Keratinocyte (primary cell): Measurements from ENCODE around the gene H1-8.

Source experiments
- CTCF ChIP-seq, 3 experiments: IDR thresholded peaks in 1 of 3; conservative IDR thresholded peaks in 1 of 3; optimal IDR thresholded peaks in 1 of 3; 2 replicates in 2 of 3; 3 replicates in 1 of 3; pipeline versions ENCODE3 to v1.5.1; 2011; ENCODE audit warnings: low read length in 3 of 3, mild to moderate bottlenecking in 3 of 3, moderate library complexity in 2 of 3, control low read depth in 1 of 3, inconsistent platforms in 1 of 3; ENCODE audit not compliant: insufficient read depth in 2 of 3; ENCODE audit errors: extremely low read depth in 1 of 3
- EZH2 ChIP-seq: IDR thresholded peaks from one replicate; pipeline ENCODE4 v1.6.1; 2012; ENCODE audit warnings: inconsistent platforms, mild to moderate bottlenecking, low read length, moderate library complexity

GRCh38 chr3:129571605-129572547 is 28.9 kb downstream of the H1-8 start:
- TF ChIP-seq CTCF (optimal IDR thresholded peaks at IDR 0.05 in 1 of 3, IDR thresholded peaks at IDR 0.05 in 1 of 3, conservative IDR thresholded peaks at IDR 0.05 in 1 of 3; ENCODE audit: extremely low read depth in 1 of 3, insufficient read depth in 2 of 3, low read length in 3 of 3) (no peak), EZH2 (no peak)
